HT-29 (cell line): ENCODE results near the gene AIFM1. TPM values are rescaled to one million over a fixed set of nuclear protein-coding genes. Genes with fewer than 3 reads are reported as not detected.
"Not testable (repeated sequence)": the region's sequence is repeated elsewhere in the genome, so short reads cannot be mapped to it uniquely, and the experiment has no call there.

Experiments used
- DNase-seq: peaks from one replicate; pipeline ENCODE4 v3.0.0-alpha.2; 2015; ENCODE audit warnings: low spot score
- total RNA-seq: library from RNA; depleted of rRNA; stranded (reverse); fragments of >200 nt; shearing (Covaris generic); gene quantifications from 2 replicates; pipeline ENCODE4 v1.2.3, GENCODE V29; 2014

The AIFM1 gene
- total RNA-seq, 1 experiment from 2014 or later = 28.4 TPM

DNA sequence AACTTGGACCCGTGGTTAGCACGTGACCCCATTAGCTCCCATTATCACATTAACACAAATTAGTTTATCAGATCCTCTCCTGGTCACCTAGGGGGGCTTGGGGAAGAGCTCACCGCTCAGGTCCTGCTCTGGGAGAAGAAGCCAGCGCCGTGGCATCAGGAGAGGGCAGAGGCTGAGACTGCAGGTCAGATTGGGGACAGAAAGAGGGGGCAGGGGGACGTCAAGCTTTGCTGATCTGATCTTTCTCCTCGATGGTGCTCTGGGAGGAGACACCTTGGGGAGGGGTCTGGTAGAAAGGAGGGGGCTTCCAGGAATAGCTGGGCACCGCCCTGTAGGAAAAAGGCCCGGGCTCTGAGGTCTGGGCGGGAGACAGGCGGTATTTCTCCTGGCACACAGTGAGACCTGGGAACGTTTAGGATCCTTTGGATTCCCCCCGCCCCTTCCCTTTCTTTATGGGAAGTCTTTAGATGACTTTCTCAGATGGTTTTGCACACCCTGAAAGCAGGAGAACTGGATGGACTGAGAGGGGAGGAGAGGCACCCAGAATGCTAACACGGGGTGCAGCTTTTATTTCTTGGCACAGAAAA, 46.2 kb downstream of the AIFM1 start:
- DNase-seq = no peak

DNA sequence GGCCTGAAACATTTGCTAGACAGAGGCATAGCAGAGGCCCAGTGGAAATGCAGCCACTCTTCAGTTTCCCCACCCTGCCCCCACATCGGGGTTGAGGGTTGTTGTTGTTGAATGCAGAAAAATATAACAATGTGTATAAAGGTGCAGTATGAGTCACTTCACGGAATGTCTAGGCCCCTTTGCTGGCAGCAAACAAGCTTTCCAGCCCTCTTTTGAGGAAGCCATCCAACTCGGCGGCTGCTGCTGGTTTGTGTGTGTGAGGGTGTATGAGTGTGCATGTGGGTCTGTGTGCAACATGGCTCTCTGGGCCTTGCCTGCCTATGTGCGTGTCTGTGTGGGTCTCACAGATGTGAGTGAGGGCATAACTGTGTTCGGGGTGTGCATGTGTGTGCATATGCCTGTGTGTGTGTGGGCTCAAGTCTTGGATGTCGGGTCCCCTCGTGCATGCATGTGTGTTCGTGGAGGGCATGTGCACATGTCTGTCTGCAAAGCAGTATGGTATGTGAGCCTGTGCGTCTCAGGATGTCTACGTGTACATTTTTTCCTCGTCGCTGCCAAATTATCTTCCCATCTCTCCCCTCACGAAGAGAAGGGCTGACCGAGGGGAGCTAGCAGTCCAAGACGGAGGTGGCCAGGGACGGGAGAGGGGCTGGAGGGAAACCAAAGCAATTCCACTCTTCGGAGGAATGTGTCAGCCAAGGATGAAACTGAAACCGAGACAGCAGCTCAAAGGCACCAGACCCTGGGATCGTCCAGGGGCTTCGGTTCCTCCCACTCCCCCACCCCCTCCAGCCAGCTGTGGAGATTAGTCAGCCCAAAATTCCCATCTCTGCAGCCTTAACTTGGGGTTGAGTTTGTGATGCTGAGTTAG, 47.0 kb downstream of the AIFM1 start:
- peak; percentile 57 for DNase-seq

DNA sequence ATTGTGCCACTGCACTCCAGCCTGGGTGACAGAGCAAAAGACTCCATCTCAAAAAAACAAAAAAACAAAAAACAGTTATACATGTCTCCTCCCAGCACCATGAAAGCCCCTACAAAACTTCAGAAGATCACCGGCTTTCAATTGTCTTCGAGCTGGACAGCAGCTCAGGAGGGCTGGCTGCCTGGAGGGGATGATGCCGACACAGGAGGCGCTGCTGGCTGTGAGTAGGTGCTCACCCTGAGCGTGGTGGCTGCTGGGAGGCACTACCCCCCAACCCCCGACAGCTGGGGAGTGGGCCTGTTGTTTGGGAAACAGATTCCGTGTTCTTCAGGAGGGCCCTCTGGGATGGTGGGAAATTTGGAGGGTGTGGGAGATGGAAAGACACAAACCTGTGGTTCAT, 48.5 kb downstream of the AIFM1 start:
- no peak for DNase-seq

DNA sequence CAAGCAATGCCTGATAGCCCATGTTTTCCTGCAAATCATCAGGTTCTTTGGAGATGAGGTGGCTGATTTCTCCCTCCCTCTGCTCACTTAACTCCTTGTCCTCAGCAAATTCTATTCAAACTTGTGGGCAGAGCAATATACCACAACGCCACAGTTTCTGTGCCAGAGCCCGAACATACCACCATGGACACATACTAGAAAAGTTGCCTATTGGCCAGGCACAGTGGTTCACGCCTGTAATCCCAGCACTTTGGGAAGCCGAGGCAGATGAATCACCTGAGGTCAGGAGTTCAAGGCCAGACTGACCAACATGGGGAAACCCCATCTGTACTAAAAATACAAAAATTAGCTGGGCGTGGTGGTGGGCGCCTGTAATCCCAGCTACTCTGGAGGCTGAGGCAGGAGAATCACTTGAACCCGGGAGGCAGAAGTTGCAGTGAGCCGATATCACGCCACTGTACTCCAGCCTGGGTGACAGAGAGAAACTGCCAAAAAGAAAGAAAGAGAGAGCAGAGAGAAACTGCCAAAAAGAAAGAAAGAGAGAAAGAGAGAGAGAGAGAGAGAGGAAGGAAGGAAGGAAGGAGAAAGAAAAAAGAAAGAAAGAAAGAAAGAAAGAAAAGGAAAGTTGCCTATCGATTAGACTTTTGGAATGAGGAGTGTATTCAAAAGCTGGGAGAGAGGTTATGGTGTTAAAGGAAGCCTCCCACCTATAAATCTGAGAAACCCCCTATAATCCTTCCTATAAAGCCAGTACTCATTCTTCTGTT, 50.3 kb downstream of the AIFM1 start:
- DNase-seq = not testable (repeated sequence)

DNA sequence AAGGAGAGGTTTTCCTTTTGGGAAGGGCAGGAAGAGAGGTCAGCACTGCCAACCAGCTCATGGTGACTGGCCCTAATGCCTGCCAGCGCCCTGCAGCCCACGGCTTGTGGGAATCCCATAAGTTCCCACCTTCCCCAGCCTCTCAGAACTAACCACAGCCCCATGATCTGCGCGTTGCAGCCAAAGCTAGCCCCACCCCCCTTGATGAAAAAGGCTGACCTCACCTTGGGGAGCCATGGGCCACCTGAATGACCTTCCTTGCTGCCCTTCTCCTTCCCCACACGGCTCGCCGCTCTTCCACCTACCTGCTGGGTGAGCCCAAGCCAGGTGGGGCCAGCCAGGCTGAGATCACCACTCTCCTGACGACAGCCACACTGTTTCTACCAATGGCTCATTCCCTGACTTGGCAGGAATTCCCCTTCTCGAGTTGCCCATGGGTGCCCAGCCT, 51.5 kb downstream of the AIFM1 start:
- DNase-seq = no peak

DNA sequence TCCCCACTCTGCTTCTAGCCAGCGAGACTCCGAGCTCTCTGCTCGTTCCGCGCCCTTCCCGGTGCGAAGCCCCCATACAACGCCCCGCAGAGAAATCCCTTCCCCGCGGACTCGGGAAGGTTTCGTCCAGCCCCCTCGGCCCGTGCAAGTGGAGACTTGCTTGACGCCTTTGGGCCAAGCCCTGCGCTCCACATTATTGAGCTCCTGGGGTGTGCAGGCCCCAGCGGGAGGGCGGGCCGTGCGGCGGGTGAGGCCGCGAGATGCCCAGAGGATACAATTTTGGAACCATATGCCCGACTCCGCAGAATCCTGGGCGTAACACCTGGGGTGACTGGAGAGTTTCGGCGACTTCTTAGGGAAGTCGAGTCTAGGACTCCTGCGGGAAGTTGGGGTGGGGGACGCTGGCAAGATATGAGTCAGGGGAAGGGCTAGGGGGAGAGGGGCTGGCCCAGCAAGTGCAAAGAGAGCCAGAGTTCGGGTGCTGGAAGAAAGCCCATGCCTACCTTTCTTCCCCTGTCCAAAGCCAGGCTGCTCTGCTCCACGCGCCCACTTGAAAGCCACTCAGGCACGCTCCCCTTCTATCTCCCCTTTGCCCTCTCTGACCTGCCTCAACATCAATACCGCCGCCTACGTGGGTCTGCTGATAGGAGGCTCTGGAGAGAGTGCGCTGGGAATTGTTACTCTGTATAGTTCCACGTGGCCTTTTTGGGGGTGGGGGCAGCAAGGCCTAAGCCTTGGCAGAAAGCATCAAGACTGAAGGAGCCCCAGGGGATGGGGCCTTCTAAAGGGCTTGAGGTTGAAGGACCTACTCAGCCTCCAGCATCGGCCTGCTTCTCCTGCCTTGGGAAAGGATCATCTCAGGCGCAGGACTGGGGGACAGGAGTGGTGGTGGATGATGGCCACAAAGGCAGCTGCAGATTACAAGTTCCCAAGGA, 54.2 kb downstream of the AIFM1 start:
- DNase-seq = no peak

DNA sequence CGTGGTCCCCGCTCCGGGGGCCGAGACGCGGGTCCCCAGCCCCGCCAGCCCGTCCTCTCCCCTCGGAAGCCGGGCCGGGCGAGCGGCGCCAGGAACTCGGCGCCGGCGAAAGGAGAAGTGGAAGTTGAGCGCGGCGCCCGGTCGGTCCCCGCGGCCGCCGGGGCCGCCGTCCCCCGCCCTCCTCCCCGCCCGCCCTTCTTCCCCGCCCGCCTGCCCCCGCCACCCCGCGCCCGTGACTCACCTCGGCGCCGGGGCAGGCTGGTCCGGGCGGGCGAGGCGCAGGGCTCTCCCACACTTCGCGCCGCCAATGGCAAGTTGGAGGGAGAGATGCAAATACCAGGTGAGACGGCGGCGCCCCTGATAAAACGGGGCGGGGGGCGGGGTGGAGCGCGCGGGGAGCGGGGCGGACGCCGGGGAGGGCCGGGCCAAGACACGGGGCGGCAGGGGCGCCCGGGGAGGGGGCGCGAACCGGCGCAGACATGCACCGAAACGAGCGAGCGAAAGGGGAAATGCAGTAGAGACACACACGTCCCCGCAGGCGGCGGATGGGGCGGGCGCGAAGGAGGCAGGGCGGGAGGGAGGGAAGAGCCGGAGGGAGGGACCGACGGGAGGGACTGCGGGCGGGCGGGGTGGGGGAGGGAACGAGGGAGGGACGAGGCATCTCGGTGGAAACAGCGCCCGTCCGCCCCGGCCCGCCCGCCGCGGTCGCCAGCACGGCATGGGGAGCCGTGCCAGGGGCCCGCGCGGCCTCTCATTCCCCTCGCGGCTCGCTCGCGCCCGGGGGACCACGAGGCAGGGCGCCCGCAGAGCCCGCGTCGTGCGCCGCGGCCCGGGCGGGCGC, 55.0 kb downstream of the AIFM1 start, which contains the start of gene ELF4:
TSS of gene ELF4 (minus strand) at position 119 of the 841 bp plus-strand sequence. CDS start 29,167 bp downstream, outside the sequence.
- DNase-seq = peak; percentile 70

DNA sequence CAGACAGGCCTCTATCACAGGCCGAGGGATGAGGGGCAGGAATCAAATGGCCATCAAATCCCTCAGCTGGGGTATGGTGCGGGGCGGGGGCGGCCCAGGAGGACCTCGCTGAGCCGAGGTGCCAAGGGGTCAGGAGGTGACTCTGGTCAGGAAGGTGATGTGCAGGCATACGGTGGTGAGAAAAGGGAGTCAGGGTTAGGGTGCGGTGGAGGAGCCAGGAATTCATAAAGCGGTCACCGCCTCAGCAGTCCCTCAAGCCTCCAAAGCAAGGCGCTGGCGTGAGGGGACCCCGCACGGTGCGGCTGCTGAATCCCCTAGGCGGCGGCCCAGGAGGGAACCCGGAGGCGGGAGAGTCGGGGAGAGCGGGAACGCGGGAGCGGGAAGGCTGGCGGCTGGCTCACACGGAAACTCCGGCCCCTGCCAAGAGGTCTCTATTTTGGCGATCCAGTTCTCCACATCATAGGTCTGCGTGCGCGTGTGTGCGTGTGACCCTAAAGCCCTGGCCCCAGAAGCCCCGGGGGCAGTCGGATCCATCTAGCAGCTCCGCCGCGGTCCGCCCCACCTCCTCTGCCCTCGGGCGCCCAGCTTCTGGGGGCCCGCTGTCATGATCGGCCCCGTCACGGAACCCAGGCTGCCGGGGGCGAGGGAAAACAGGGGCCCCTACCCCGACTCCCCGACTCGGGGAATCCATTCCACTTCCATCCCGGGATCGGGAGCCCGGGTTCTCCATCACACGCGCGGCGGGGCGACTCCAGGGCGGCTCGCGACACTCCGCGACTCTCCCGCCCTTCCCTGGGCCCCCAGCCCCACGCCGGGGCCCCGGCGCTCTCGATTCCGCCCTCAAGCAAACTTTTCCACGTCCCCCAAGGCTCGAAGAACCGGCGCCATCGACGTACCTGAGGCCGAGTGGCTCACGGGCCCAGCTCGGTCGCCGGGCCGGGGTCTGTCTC, 55.9 kb downstream of the AIFM1 start:
- DNase-seq = no peak

DNA sequence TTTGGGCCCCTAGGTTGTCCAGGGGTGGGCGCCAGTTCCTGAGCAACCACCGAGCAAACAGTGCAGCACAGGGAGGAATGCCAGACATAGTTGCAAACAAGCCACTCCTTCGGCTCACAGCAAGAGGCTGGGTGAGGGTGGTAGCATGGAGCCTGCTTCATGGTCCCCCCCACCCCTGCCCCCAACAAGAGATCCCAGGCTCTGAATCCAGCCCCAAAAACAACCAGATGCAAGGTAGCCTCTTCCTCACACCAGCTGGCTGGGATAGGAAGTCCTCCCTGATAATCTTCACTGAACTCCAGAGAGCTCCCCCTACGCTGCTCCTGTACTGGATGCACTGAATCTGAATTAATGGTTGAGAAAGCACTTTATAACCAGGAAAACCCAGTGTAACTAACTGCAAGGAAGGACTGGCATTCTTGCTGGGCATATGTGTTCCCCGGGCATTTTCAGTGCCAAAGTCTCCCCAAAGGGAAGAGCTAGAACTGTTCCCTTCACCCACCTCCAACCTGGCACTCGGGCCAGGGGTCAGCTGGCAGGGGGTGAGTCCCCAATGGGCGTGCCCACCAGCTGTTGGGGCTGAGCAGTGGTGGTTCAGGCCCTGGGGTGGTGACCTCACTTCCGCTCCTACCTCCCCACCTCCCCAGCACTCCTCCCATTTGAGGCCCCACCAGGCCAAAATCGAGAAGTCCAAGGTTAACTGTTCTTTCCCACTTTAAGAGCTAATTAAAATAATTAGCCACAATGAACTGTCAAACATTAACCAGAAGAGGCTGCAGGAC, 56.8 kb downstream of the AIFM1 start:
- DNase-seq = peak; percentile 55

DNA sequence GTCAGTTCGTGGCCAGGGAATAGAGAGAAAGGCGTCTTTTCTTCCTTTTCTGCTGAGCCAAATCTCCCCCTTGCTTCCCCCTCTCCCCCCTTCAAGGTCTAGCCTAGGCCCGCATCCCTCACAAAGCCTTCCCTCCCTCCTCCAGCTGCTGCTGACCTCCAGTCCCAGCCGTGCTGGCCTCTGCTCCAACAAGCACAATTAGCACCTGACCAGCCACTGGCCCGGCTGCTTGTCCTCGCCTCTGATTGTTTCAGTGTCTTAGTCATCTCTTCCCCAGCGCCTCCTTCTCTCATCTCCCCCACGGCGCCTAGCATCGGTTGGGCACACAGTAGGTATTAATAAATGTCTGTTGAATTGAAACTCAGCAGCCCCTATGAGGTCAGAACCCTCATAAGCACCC, 59.6 kb downstream of the AIFM1 start:
- no peak for DNase-seq

DNA sequence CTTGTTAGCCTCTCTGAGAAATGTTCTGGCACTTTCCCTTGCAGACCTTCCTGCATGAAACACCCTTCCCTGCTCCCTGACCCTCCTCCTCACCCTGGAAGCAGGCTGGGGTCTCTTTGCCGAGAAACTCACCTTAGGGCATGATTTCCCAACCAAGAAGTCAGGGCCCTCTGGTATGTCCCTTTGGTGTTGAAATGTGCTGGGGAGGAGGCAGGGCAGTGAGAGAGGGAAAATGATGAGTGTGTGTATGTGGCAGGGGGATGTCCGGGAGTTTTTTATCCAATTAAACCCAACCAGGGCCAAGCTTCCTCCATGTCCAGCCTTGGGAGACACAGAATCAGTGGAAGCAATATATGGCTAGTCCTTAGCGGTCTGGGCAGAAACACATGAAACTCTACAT, 60.4 kb downstream of the AIFM1 start:
- DNase-seq = no peak

DNA sequence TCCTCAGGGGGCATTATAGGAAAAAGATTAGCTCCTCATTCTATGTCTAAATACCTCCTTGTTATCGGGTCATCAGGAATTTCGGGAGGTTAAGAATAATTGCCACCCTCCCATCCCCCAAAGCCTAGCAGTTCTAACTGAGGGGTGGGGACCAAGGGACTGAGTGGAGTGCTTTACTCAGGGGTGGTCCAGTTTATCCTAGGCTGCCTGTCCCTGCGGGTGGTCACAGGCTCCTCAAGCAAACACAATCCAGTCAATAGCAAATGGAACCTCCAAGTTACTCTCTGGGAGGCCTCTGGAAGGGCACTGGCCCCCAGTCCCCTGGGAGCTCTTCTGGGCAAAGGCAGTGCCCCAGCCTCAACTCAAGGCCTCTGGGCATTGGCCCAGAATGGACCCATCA, 62.0 kb downstream of the AIFM1 start:
- no peak for DNase-seq

DNA sequence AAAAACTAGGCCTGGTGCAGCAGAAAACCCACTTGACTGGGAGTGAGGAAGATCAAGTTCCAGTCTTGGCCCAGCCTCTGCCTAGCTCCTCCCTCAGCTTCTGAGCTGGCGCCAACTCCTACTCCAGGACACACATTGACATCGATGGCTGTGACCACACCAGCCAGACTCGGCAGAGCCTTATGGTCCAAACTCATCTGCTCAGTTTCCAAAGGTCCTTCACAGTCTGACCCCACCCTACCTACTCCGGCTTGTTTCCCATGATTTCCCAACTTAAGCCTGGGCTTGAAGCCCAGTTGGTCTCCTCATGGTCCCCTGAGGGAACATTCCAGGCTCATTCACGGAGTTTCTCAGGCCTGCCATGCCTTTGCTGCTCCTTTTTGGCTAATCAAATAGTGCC, 65.5 kb downstream of the AIFM1 start:
- DNase-seq = no peak

DNA sequence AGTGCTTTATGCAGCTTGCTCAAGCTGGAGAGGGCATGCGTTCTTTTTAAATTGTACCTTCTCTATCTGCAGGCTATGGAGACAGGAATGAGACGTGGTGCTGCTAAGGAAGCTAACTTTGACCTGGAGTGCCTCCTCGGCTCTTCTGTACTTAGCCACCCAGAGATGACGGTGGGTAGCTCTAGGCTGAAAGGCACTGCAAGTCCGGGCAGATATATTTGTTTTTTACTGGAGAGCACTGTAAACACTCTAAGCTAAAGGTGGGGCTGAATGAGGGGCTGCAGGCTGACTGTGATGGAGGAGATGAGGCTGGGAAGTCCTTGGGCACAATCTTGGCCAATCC, 67.5 kb downstream of the AIFM1 start:
- DNase-seq = peak; percentile 30

DNA sequence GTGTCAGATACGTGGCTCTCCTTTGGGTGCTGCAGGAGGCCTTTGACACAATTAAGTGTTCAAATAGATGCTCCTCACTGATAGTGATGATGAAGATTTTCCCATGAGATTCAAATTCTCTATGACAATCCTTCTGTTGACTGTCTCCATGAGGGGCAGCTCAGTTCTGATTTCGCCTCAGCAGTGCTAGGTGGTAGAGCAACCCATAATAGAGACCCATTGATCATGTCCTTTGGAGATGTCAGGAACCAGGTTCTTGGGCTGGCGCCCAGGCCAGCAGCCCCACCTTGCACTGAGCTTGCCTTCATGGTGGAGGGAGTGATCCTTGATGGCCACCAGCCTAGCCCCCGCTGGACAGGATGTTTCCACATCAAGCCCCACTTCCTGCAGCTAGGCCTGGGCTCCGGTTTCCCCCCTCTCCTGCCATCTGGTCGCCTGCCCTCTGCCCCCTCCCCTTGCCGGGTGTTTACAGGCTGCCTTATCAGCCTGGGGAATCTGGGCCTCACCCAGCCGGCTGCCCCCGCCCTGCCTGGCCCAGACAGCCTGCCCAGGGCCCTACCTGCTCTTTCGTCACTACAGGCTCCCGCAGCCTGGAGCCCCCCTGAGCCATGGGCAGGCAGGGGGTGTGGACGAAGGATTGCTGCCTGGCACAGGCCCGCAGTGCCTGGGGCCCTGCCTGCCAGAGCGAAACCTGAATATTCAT, 68.0 kb downstream of the AIFM1 start:
- DNase-seq = peak; percentile 50

DNA sequence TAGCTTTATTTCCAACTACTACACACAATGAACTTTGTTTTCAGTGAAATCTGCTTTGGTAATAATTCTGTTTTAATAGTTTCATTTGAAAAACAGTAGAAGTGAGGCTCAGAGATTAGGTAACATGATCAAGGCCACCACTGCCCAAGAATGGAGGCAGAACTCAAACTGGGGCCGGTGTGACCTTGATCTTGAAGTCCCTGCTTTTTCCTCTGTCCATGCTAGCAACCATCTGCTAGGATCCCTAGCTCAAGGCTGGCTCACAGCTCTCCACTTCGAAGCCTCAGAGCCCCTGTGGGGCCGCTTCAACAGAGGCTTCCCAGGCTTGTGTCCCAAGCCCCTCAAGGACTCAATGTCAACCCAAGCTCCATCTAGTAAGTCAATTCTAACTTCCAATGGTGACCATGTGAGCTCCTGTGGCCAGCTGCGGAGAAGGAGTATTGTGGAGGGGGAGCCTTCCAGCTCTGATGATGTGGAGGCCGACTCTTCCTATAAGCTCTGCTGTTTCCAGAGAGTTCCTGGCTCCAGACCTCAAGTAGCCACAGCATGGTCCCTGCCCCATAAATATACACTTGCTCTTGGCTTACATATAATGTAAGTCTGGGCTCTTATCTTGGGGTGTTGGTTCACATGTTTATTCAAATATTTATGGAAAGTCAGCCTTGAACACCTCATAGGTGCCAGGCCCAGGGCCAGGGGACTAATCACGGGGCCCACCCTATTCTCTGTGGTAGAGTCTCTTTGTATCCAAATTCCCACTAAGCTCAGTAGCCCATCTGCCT, 70.2 kb downstream of the AIFM1 start:
- DNase-seq = no peak

DNA sequence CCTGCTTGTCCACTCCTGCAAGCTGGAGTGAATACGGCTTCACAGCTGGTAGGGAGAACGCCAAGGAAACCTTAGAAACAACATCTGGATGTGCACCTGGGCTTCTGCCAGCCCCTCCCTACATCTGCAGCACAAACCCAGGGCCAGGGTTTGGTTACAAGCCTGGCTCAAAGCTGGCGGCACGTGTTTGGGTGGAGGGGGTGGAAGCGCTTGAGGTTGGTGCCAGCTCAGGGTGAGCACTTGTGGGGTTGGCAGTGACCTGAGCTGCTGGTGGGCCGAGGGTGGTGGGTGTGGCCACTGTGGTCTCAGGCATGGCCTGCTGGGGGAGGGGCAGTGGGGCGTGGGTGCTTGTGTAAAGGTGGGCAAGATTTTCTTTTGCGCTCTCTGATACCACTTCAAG, 70.9 kb downstream of the AIFM1 start:
- DNase-seq = no peak
